GM21576 (cell line): ENCODE data around the gene CRYAA.

Experiments
- ATAC-seq: cut with Tn5 transposase; IDR thresholded peaks from one replicate; pipeline ENCODE4 v1.9.1; 2021; ENCODE audit warnings: mild to moderate bottlenecking, moderate library complexity; ENCODE audit not compliant: unreplicated experiment

CRYAA gene

DNA sequence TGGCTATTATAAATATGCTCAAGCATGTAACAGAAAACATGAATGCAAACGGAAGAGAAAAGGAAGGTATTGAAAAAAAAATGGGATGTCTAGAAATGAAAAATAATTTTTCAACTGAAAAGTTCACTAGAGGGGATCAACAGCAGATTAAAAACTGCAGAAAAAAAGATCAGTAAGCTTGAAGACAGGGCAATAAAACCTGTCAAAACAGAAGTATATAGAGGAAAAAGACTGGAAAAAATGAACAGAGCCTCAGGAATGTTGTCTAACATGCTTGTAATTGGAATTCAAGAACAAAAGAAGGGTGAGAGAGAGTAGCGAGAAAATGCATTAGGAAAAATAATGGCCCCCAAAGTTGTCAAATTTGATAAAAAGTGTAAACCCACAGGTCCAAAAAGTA lies 29.6 kb downstream of the CRYAA start:
- no peak for ATAC-seq

DNA sequence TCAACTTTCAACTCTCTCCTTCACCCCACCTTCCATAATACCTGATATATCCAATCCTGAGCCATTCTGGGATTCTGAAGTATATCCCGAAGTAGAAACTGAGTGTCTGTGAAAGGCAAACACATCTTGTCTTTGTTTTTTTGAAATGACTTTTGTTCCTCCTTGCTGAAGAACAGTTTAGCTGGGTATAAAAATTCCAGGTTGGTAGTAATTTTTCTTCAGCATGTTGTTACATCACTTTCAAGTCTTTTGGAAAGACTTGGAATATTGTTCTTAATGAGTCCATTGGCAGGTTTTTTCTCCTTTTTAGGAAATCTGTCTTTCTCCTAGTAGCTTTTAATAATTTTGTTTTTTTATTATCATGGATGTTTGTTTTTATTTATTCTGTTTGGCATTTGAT lies 32.7 kb downstream of the CRYAA start:
- no peak for ATAC-seq

DNA sequence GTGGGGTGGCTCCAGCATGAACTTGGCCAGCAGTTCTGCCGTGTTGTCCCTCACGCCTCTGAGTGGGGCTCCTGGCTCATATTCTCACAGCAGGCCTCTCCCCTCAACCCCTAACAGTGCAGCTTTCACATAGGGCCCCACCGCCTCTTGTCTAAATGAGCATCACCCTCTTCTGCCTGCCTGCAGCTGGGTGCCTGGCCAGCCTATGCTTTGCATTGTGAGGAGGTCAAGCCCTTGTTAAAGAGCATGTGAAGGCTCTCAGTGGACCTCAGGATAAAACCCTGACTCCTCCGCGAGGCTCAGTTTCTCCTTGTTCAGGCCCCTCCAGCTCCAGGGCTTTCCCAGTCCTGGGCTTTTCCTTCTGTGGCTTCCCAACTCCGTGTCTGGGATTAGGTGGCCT lies 34.8 kb downstream of the CRYAA start:
- ATAC-seq = no peak

DNA sequence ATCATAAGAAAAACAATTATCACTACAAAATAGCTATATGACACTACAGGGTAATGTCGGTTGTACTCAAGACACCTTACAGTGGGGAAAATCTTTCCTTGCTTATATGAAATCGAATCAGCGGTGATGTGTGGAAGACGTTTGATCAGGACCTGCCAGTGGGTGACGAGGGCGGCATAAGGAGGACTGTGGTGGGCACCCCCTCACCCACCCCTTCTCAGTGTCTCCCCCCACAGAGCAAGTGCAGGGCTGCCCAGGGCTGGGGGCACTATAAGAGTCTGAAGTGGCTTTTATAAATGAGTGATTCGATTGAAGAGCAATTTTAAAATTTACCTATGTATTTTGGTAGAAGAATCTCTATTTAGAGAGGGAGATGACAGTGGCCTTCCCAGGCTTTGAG lies 35.8 kb downstream of the CRYAA start:
- no peak for ATAC-seq

DNA sequence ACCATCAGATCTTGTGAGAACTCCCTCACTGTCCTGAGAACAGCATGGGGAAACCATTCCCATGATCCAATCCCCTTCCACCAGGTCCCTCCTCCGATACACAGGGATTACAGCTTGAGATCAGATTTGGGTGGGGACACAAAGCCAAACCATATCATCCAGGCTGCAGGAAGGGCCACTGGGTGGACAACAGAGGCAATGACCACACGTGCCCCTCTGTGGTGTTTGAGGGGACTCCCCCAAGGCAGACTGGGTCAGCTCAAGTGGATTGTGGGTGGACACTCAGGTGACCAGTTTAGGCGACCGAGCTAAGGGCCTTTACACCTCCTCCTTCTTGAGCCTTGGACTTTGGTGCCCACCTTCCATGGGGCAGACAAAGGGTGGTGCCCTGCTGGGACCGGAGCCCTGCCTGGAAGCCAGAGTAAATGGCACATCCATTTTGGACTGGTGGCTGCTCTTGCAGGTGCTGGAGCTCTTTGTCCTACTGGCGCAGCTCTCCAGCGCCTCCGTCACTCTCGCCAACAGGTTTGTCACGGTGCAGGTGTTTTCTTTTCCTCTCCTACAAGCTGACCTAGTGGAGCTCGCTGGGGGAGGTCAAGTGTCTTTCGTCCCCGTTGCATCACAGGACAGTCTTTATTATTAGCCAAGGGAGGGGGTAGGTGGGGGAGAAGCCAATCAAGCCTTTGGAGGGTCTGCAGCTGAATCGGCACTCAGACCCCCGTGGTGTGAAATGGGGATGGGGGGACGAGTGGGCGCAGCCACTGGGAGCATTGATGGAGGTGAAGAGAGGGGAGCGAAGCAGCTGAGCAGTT lies 37.6 kb downstream of the CRYAA start:
- no peak for ATAC-seq

DNA sequence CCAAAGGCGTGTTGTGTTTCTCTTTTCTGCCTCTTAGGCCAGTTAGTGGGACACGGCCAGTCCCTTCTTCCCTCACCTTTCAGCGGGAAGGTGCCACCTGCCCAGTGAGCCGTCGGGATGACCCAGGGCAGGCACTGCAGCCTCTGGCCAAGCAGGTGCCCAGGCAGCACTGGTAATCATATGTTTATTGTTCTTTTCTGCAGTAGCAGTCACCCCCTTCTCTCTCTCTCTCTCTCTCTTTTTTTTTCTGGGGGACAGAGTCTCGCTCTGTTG lies 38.2 kb downstream of the CRYAA start:
- ATAC-seq = no peak

DNA sequence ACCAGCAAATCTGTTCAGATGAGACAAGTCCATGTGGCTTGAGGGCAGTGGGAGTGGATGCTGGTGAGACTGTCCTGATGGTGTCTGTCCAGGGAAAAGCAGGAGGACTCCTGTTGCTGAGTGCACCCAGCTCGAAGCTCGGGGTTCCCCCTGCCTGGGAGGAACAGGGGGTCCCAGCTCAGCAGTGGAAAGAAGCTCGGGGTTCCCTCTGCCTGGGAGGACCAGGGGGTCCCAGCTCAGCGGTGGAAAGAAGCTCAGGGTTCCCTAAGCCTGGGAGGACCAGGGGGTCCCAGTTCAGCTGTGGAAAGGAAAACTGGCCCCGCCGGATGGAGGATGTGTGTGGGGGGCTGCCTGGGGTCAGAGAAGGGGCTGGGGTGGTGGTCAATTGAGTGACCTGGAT lies 39.1 kb downstream of the CRYAA start:
- no peak for ATAC-seq

DNA sequence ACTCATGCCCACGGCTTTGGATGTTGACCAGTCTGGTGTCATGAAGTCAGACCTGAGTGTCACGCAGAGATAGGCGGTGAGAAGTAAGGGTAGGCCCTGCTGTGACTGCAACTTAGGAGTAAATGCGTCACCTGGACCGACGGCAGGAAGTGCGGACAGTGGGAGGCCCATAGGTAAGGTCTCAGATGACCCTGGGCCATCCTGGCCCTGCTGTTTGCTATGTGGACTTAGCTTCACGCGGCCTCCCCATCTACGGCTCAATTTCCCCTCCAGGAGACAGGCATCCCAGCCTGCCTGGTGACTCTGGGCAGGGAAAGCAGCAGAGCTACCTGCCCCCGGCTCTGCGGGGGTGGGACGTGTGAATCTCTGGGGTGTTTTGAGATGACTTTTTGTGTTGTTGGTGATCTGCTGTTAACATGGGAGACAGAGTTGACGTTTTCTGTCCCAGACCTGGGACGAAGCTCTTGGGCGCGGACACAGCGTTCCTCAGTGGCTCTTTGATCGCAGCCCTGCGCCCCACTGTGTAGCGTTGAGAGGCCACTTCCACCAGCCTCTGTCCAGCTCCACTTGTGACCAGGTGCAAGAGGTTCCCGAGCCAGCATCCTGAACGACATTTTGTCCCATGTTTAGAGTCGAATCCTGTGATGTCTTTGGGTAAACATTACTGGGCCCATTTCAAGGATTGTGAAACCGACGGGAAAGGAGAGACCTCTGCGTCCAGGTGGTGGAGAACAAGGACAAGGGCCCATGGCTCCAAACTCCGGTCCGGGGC lies 39.9 kb downstream of the CRYAA start:
- no peak for ATAC-seq

DNA sequence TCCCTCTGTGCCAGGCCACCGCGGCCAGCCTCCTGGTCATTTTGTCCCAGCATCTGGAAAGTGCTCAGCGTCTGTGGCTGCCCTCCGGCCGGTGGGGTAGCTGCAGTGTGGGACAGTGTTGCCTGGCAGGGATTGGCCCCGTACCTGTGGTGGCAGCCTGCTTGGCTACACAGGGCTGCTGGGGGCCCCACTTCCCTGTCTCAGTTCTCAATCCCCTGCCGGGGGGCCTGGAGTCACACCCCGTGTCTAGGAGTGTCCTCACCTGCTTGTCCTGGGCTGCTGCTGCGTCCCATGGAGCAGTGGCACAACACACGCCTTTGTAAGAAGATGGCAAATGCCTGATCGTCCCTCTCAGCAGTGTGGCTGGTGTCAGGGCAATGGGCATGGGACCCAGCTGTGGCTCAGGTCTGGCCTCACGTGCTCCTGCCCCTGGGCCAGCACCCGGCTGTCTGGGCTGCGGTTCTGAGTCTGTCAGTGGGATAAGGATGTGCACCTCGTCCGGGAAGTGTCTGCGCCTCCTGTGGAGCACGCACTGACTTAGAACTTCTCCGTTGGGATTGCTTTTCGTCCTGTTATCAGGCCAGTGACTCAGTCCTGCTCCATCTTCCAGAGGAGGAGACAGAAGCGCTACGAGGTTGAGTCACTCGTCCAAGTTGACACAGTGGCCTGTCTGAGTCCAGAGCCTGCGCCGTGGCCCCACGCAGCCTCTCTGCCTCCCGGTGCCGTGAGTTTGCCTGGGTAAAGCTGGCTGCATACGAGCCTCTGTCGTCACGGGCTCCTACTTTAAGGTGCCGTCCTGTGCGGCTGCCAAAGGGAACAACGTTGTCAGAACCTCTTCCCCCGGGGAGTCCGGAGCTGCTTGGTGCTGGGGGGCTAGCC lies 41.0 kb downstream of the CRYAA start:
- ATAC-seq = no peak

DNA sequence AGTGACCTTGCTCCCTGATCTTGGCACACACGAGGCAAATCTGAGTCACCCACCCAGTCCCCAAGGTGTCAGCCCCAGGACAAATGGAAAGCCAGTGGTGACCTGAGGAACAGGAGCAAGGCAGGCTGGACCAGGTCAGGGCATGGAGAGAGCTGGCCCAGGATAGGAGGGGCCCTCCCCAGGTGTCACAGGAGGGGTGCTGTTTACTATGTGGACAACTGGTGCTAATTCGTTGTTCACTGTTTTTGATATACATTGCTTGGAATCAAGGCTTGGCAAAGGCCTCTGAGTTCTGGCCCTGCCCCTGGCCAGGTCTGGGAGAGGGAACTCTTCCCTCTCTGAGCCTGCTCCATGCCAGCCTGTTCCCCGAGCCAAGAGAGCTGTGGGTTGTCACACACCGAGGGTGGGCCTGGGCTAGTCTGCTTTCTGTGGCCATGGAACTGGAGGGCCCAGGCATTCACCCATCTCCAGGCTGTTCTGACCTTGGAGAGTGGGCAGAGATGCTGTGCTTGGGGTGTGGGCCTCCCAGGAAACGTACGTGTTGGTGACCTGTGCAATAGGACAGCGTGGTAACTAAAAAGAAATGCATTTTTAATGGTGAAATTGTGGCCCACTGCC lies 41.8 kb downstream of the CRYAA start:
- no peak for ATAC-seq

DNA sequence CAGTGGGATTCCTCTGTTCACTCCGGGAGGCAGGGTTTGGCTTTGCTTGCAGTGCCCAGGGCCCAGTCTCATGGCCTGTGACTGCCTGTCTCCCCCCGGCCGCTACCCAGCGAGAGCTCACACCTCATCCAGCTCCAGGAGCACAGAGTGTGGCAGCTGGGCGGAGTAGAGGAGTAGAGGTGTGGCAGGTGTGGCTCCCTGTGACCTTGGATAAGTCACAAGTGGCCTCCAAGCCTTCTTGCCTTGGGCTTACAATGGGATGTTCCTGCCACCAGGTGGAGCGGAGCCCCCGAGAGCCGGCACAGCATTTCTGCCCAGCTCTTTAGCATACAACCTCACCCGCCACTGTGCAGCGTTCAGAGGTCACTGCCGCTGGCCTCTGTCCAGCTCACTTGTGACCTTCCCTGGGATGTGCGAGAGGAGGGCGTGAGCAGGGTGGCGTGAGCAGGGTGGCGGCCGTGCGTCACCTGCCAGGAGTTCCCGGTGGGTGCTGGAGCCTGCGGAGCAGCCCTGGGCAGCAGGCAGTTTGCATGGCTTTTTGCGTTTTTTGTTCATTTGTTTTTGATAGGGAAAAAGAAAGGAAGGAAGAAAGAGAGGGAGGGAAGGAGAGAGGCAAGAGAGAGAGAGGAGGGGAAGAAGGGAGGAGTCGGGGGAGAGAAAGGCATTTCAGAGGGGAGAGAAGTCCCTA lies 42.4 kb downstream of the CRYAA start:
- no peak for ATAC-seq

DNA sequence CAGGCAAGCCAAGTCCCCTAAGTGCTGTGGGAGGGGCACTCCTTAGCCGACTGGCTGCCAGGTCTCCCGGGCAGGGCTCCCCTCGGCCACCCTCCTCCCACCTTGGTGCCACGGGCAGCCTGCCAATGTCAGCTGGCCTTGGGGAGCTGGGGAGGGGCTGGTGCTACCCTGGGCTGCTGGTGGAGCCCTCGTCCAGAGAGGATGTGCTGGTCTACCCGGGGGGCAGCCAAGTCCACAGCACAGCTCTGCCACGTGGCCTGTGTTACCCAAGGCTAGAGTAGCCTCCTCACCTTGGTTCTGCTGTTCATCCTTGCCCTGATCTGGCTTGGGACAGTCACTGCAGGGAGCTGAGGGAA lies 42.9 kb downstream of the CRYAA start:
- ATAC-seq = no peak
